Panc1 (cell line): ENCODE results near the gene TESK2.

ENCODE experiments used
- CTCF ChIP-seq: fragments of 450-650 bp; IDR thresholded peaks from 2 replicates; pipeline ENCODE4 v1.5.1; 2017; ENCODE audit warnings: mild to moderate bottlenecking
- POLR2AphosphoS5 ChIP-seq: IDR thresholded peaks from 2 replicates; pipeline ENCODE4 v1.6.1; 2012; ENCODE audit warnings: mild to moderate bottlenecking, low read depth, low read length, moderate library complexity
- SIN3A ChIP-seq: IDR thresholded peaks from 2 replicates; pipeline ENCODE4 v1.6.1; 2012; ENCODE audit warnings: low read depth, mild to moderate bottlenecking, low read length, moderate library complexity, borderline replicate concordance; ENCODE audit not compliant: insufficient read depth

GRCh38 chr1:45348609-45348965 lies 142.4 kb downstream of the TESK2 start:
- TF ChIP-seq CTCF = no peak
- TF ChIP-seq SIN3A = no peak
- no peak for TF ChIP-seq POLR2AphosphoS5
